Stimulated activated CD4-positive, alpha-beta T cell treated with anti-CD3 and anti-CD28 coated beads, Interleukin-1b, Interleukin-23, amount 100 ng/mL, for 48 hours (primary cell): ENCODE measurements around the gene MPG.
A peak's percentile ranks its signal among the peaks of the same experiment; 100 is the strongest.

Source experiments
- DNase-seq: peaks from one replicate; pipeline ENCODE4 v3.0.0-alpha.2; 2020

MPG gene

GRCh38 chr16:50769-51591 lies 27.0 kb upstream of the MPG start:
- no peak for DNase-seq

- DNase-seq, result peak; percentile 99
These were observed 24.4 kb upstream of the MPG start, which contains the start of the genes POLR3K and SNRNP25 for GRCh38 chr16:53346-54236. TSS of gene POLR3K (minus strand) at chr16:53608. CDS start at chr16:53586, 22 bp downstream. TSS of gene SNRNP25 (plus strand) at chr16:53828. CDS start at chr16:54017, 189 bp downstream.

GRCh38 chr16:54237-54581 lies 23.8 kb upstream of the MPG start:
- no peak for DNase-seq

- DNase-seq, result no peak
These were observed 22.4 kb upstream of the MPG start for GRCh38 chr16:55571-56136.

- DNase-seq, result no peak
These were observed 21.6 kb upstream of the MPG start for GRCh38 chr16:56231-56927.

GRCh38 chr16:57711-58110 lies 20.3 kb upstream of the MPG start:
- no peak for DNase-seq

- DNase-seq, result no peak
These were observed 19.3 kb upstream of the MPG start for GRCh38 chr16:58491-59439.

GRCh38 chr16:59440-60059 lies 18.5 kb upstream of the MPG start:
- DNase-seq, result no peak

GRCh38 chr16:60166-60565 lies 17.9 kb upstream of the MPG start:
- no peak for DNase-seq

GRCh38 chr16:60929-61878 lies 16.8 kb upstream of the MPG start:
- DNase-seq, result no peak

GRCh38 chr16:61879-62281 lies 16.1 kb upstream of the MPG start:
- DNase-seq, result no peak

GRCh38 chr16:62283-62967 lies 15.6 kb upstream of the MPG start:
- no peak for DNase-seq

- no peak for DNase-seq
These were observed 15.0 kb upstream of the MPG start for GRCh38 chr16:62968-63391.

- no peak for DNase-seq
These were observed 14.6 kb upstream of the MPG start for GRCh38 chr16:63466-63865.

- DNase-seq, result no peak
These were observed 13.8 kb upstream of the MPG start for GRCh38 chr16:63998-64913.

GRCh38 chr16:64914-65255 lies 13.1 kb upstream of the MPG start:
- DNase-seq, result no peak

GRCh38 chr16:65745-66144 lies 12.3 kb upstream of the MPG start:
- peak; percentile 89 for DNase-seq
